Kidney epithelial cell (primary cell): Measurements from ENCODE around the gene RARB. TPM values are rescaled to one million over a fixed set of nuclear protein-coding genes. Genes with fewer than 3 reads are reported as not detected.

Source experiments
- DNase-seq: peaks from one replicate; pipeline ENCODE4 v3.0.0-alpha.2; 2010; ENCODE audit warnings: low read depth
- H3K27me3 ChIP-seq: 2 replicates; pipeline ENCODE4 v1.6.0; 2011; ENCODE audit warnings: low read length; ENCODE audit not compliant: control insufficient read depth, insufficient read depth
- H3K36me3 ChIP-seq: 2 replicates; pipeline ENCODE4 v1.5.1; 2011; ENCODE audit warnings: low read length; ENCODE audit not compliant: control insufficient read depth, insufficient read depth
- H3K4me3 ChIP-seq: 2 replicates; pipeline ENCODE4 v1.5.1; 2011; ENCODE audit warnings: low read depth, mild to moderate bottlenecking, control low read depth, low read length
- CTCF ChIP-seq: IDR thresholded peaks from 2 replicates; pipeline ENCODE4 v1.5.1; 2011; ENCODE audit warnings: mild to moderate bottlenecking, moderate library complexity, low read length, control low read depth, inconsistent platforms; ENCODE audit not compliant: insufficient read depth, poor library complexity, severe bottlenecking
- total RNA-seq: library from RNA; depleted of rRNA; stranded (reverse); fragments of >200 nt; gene quantifications from 2 replicates; pipeline ENCODE4 v1.2.3, GENCODE V29; 2015

Gene RARB
- total RNA-seq, 1 donor from 2014 or later = 3.6 TPM

- H3K27me3 ChIP-seq = no peaks in the 10 kb centered on the region
- no peak for DNase-seq
- H3K36me3 ChIP-seq = no peaks in the 10 kb centered on the region
- TF ChIP-seq CTCF = no peak
- no peak overlapping the region for H3K4me3 ChIP-seq
Observed at GRCh38 chr3:25495726-25496253, 67.7 kb downstream of the RARB start.

- no peaks in the 10 kb centered on the region for H3K27me3 ChIP-seq
- no peak for TF ChIP-seq CTCF
Observed at GRCh38 chr3:25497096-25497495, 69.0 kb downstream of the RARB start.

DNA sequence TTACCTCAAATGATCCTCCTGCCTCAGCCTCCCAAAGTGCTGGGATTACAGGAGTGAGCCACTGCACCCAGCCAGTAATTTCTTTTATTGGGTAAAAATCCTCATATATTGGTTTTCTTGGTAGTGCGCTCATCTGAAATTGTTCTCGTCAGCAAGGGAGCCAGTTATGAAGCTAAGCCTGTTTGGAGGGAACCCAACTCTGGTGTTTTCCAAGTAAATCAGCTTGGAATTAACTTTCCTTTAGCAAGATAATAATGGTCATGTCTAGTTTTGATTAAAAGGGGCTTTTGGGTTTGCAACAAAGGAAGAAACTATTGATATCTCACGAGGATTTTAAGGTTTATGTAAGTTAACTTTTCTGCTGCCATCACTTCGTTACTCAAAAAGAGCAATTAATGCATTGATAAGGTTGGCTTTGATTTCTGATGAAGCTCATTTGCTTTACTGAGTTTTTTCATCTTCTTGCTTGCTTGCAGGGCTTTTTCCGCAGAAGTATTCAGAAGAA lies 72.7 kb downstream of the RARB start:
- Histone ChIP-seq H3K36me3 (no peaks in the 10 kb centered on the region), H3K4me3 (no peak overlapping the region), H3K27me3 (no peaks in the 10 kb centered on the region)
- no peak for DNase-seq
- TF ChIP-seq CTCF = no peak

More at GRCh38 chr3:25497096-25497495, 69.0 kb downstream of the RARB start:
- Histone ChIP-seq H3K36me3 (no peaks in the 10 kb centered on the region), H3K4me3 (no peak overlapping the region)
- DNase-seq = no peak

- no peaks in the 10 kb centered on the region for H3K36me3 ChIP-seq
- no peak for DNase-seq
- no peak for TF ChIP-seq CTCF
- H3K27me3 ChIP-seq = no peaks in the 10 kb centered on the region
- no peak overlapping the region for H3K4me3 ChIP-seq
Observed at GRCh38 chr3:25502233-25502632, 74.2 kb downstream of the RARB start.

DNA sequence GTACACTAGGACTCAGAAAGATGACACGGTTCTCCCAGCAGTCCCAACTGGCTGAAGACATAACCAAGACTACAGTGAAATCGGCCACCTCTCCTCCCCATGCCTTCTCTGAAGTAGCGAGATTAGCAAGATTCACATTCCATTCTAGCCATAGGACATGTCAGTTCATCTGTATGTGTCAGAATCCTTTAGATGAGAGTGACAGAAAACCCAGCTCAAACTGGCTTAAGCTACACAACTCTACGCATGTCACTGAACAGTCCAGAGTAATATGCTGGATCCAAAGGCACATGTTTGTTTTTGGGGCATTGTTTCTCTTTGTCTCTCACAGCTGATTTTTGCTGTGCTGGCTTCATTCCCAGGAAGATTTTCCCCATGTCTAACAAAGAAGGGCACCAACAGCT lies 75.8 kb downstream of the RARB start:
- TF ChIP-seq CTCF = no peak
- no peak for DNase-seq
- Histone ChIP-seq H3K4me3 (no peak overlapping the region), H3K27me3 (no peaks in the 10 kb centered on the region), H3K36me3 (no peaks in the 10 kb centered on the region)

- Histone ChIP-seq H3K36me3 (no peaks in the 10 kb centered on the region), H3K27me3 (no peaks in the 10 kb centered on the region), H3K4me3 (no peak overlapping the region)
- TF ChIP-seq CTCF = no peak
- DNase-seq = no peak
Observed at GRCh38 chr3:25505581-25505980, 77.5 kb downstream of the RARB start.
